Psoas muscle (tissue), 8 donors: Measurements from ENCODE around the gene GPC6. TPM values are rescaled to one million over a fixed set of nuclear protein-coding genes. Genes with fewer than 3 reads are reported as not detected.

Experiments
- ATAC-seq, 4 donors: fragments of 200-7000 bp; cut with Tn5 transposase; one replicate each; pipeline ENCODE4 v1.9.1; 2020; ENCODE audit warnings: moderate library complexity in 3 of 4, mild to moderate bottlenecking in 2 of 4
- DNase-seq, 2 donors: peaks; one replicate each; pipeline ENCODE4 v3.0.0-alpha.2; 2020
- H3K27ac ChIP-seq: fragments of 200-600 bp; one replicate; pipeline ENCODE4 v1.8.0; 2022
- H3K27me3 ChIP-seq, 3 donors: fragments of 200-600 bp in 1 of 3; one replicate each; pipeline versions ENCODE4 v1.6.1 to v1.8.0; 2013 to 2022; ENCODE audit warnings: low read length in 2 of 3, mild to moderate bottlenecking in 2 of 3, moderate library complexity in 1 of 3; ENCODE audit not compliant: insufficient read depth in 3 of 3
- H3K36me3 ChIP-seq, 2 donors: fragments of 200-600 bp in 1 of 2; one replicate each; pipeline versions ENCODE4 v1.6.1 to v1.8.0; 2013 to 2022; ENCODE audit warnings: low read depth in 1 of 2, mild to moderate bottlenecking in 1 of 2, moderate library complexity in 1 of 2; ENCODE audit not compliant: insufficient read depth in 1 of 2
- H3K4me1 ChIP-seq: fragments of 200-600 bp; one replicate; pipeline ENCODE4 v1.8.0; 2022
- H3K4me3 ChIP-seq: fragments of 200-600 bp; one replicate; pipeline ENCODE4 v1.8.0; 2022; ENCODE audit warnings: mild to moderate bottlenecking
- H3K9me3 ChIP-seq: fragments of 200-600 bp; one replicate; pipeline ENCODE4 v1.8.0; 2022
- CTCF ChIP-seq: fragments of 200-600 bp; IDR thresholded peaks from one replicate; pipeline ENCODE4 v1.8.0; 2022; ENCODE audit warnings: antibody characterized with exemption
- WGBS, 3 donors: extraction: QIAGEN DNeasy Blood & Tissue Kit; methylation state at CpG; one replicate each; pipeline versions ENCODE4 v1.1.6 to v1.1.7; 2013; 5-methylcytosine and 5-hydroxymethylcytosine counted together
- intact Hi-C, 2 donors: fragments of 100-400 bp; cut with DNase I; formaldehyde crosslinking; loops; one replicate each; pipeline versions ENCODE4 v1.11.0 to v1.14.2; 2022
- polyA plus RNA-seq, 3 donors: library from polyadenylated mRNA; stranded (reverse); fragments of 200-250 nt; gene quantifications; one replicate each; pipeline ENCODE4 v1.2.3, GENCODE V29; 2013
- total RNA-seq, 4 donors: library from RNA; stranded (reverse); fragmentation: NEBNext Ultra II Directional in 2 of 4; extraction: Animal tissue kit (Norgen Biotek cat#: 25700) in 2 of 4; gene quantifications; one replicate each; pipeline versions ENCODE4 v1.2.1 to v1.2.4, GENCODE V29; 2021 to 2023
- donor health status: healthy with polysubstance abuse.
- donor health status: DM: no; HTN: no; CAD: no; lungs with moderate emphysema.
- donor health status: Bipolar disorder and iron deficiency.
- donor health status: healthy.
- donor health status: DM: yes; HTN: yes; CAD: no.
- donor health status: DM: no; HTN: no; CAD: no.
- donor health status: DM: no; HTN: no; CAD: no.
- donor health status: DM: yes; HTN: yes; CAD: no.

The GPC6 gene
- total and polyA plus RNA-seq, 7 donors: 0.07 to 3.7 (median 0.57) TPM

DNA sequence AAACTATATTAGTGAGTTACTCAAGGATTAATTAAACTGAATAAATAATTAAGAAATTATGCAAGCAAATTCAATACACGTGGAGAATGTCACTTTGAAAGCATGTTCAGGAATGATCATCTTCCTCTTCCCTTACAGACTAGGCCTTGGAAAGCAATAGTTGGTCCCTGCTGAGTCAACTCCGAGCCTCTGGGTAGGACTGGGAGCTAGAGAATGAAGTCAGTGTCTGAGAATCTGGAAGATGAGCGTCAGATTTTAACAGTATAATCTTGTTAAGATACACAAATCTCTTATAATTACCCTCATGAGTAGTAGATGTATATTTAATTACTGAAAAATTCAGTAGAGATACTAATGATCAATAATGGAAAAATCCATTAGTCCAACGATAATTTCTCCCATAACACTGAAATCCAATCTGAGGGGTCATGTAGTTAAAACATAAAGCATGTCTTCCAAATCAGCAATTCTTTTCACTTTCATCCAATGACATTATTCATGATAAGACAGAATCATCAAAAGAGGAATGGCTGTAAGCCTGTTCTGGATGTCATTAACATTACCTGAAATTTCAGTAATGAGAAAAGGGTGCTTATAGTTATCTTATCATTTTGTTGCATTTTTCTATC lies 829.9 kb downstream of the GPC6 start:
- intact Hi-C loops: no loop called here
- H3K27ac ChIP-seq: no peak overlapping the region
- H3K9me3 ChIP-seq: no peaks in the 10 kb centered on the region
- no peak overlapping the region for H3K4me3 ChIP-seq
- no peaks in the 10 kb centered on the region for H3K4me1 ChIP-seq
- no peaks in the 10 kb centered on the region for H3K36me3 ChIP-seq
- DNase-seq (no peak), ATAC-seq (no peak)
- 78 to 80% (median 80%) methylated on average over 4 of the region's 4 CpGs for WGBS, 3 donors
- no peak for TF ChIP-seq CTCF
- H3K27me3 ChIP-seq: no peaks in the 10 kb centered on the region

GRCh38 chr13:94057618-94058186 lies 831.1 kb downstream of the GPC6 start:
- Histone ChIP-seq H3K9me3 (no peaks in the 10 kb centered on the region), H3K4me3 (no peak overlapping the region), H3K27me3 (no peaks in the 10 kb centered on the region), H3K27ac (no peak overlapping the region), H3K36me3 (no peaks in the 10 kb centered on the region), H3K4me1 (no peaks in the 10 kb centered on the region)
- TF ChIP-seq CTCF: no peak
- intact Hi-C loops: no loop called here
- 71 to 75% (median 75%) methylated on average over 2 of the region's 2 CpGs for WGBS, 3 donors
- DNase-seq (no peak), ATAC-seq (no peak)

GRCh38 chr13:94058821-94059360 lies 832.3 kb downstream of the GPC6 start:
- no peak for ATAC-seq
- Histone ChIP-seq H3K9me3 (no peaks in the 10 kb centered on the region), H3K4me1 (no peaks in the 10 kb centered on the region), H3K27ac (no peak overlapping the region), H3K4me3 (no peak overlapping the region), H3K27me3 (no peaks in the 10 kb centered on the region), H3K36me3 (no peaks in the 10 kb centered on the region)
- DNase-seq: no peak
- intact Hi-C loops: no loop called here
- 56 to 74% (median 56%) methylated on average over 2 of the region's 2 CpGs for WGBS, 3 donors
- TF ChIP-seq CTCF: no peak

GRCh38 chr13:94061301-94061700 lies 834.7 kb downstream of the GPC6 start:
- DNase-seq: no peak
- WGBS, 3 donors: 64 to 79% (median 78%) methylated on average over 1 of the region's 1 CpG

More at GRCh38 chr13:94061301-94061700, 834.7 kb downstream of the GPC6 start:
- Histone ChIP-seq H3K9me3 (no peaks in the 10 kb centered on the region), H3K4me1 (no peaks in the 10 kb centered on the region), H3K27me3 (no peaks in the 10 kb centered on the region), H3K27ac (no peak overlapping the region), H3K36me3 (no peaks in the 10 kb centered on the region), H3K4me3 (no peak overlapping the region)
- TF ChIP-seq CTCF: no peak
- intact Hi-C loops: no loop called here
- no peak for ATAC-seq
